Measurements from ENCODE around the gene CX3CR1.

CX3CR1 gene

DNA sequence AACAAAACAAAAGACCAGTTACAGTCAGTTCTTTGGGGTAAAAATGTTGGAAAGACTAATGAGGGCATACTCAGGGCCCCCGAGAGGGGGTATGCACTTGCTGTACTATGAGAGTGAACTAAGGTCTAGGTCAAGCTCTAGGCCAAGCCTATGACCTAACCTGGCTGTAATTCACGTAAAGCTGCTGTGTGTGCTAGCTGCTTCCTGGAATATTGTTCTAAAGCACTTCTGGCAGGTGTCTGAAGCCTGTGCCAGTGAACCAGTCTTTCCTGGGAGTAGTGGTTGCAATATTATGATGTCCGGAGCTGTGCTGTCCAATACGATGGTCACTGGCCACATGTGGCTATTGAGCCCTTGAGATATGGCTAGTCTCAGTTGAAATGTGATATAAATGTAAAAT, 13.1 kb upstream of the CX3CR1 start:
- no peak for DNase-seq (ENCODE audit: low spot score)

DNA sequence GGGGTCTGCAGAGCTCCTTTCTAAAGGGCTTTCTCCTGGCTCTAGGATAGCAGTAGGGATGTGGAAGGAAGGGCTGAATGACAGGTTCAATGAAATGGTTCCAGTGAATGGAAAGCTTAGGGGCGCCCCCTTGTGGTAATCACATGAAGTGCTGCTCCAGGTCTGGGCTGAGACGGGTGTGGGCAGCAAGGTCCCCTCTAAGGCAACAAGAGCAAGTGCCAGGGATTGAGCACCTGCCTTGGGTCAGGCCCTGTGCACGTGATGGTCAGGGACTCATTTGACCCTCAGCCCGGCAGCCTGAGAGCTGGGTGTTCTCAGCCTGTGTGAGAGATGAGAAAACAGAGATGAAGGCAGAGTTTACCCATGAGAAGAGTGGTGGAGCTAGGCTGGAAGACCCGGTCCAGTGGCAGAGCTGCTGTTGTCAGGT, 12.1 kb upstream of the CX3CR1 start:
- peak; percentile 80 for DNase-seq (ENCODE audit: low spot score)

DNA sequence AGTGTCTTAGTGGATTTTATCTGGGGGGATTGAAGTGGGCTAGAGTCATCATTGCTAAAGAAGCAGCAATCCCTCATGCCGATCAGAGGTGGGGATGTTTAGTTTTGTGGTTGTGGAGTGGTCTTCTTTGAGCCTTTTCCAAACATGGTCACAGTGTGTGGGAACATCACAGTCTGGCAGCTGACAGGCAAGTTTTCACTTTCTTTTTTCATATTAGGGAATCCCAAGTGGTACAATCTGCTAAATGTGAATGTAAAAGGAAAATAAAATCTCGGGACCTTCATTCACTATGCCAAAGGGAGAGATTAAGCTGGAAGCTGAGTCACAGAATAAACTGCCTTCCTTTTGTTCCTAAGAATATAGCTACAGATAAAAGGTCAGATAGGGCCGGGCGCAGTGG, 10.4 kb upstream of the CX3CR1 start:
- DNase-seq (ENCODE audit: low spot score), result no peak

DNA sequence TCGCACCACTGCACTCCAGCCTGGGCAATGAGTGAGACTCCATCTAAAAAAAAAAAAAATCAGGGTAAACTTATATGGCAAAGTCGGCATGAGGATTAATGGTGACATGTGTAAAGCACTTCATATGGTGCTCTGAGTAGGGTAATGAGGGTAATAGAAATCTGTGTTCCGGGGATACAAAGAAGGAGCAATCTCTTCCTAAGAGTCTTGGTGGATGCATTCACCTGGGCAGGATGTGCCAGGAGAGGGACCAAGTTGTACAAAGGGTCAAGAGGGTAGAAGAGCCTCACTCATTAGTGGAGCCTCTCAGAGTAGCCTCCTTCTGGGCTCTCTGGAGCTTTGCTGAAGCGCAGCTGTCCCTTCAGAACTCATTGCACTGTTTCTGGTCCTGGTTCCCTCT, 9.3 kb upstream of the CX3CR1 start:
- DNase-seq (ENCODE audit: low spot score), result no peak

DNA sequence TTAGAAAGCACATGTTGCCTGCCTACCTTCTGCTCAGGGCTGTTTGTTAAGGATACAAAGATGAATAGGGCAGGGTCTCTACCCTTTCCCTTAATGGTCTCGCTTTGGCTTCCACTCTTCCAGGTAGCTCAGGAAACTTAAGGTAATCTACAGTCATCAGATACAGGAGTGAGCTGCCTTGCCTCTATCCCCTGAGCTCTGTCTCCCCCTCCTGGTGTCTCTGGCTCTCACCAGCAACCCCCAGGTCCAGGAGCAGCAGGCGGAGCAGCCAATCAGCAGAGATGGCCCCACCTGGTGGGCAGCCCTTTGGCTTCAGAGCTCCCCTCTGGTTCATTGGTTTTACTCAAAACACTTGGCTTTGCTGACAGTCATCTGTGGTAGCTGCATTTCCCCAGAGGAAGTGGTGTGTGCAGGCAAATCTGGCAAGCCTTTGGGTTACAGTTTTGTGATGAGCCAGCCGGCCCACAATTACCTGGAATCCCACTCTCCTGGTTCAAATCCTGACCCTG, 8.5 kb upstream of the CX3CR1 start:
- peak; percentile 90 for DNase-seq (ENCODE audit: low spot score)

DNA sequence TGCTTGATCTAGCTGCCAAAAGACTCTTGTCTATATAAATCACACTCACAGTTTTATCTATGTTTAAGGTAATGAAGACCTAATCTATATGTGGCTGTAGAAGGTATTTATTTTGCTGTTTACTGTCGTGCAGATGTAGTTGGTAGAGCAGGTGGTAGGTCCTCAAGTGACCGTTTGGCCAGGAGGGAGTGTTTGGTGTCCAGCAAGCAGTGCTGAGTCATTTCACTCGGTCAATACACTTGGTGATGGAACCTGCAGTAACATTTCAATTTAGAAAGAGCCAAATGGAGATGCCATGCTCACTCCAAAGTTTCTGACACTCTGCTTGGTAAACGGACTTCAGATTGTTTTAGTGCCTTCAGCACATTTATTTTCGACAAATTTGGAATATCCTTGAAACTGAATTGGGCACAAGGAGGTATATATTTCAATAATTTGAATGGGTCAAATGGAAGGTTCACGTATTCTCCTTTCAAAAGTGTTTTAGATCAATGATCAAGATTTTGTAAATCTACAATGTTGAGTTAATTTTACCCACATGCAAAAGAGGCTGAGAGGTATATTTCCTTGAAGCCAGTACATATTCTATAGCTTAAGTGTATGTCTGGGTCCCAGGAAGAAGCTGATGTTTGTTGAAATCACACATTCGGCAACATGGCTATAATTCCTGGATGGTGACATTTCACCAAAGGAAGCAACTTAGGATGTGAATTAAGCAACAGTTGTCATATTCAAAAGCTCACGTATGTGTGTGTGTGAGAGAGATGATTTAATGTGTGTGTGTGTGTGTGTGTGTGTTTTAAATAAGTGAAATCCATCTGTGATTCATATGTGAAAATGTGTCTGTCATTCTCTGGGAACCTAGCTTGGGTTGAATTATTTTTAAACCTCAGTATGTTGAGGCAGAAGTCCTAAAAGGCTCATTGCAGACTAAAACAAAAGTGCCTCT, 7.7 kb upstream of the CX3CR1 start:
- DNase-seq (ENCODE audit: low spot score), result no peak

DNA sequence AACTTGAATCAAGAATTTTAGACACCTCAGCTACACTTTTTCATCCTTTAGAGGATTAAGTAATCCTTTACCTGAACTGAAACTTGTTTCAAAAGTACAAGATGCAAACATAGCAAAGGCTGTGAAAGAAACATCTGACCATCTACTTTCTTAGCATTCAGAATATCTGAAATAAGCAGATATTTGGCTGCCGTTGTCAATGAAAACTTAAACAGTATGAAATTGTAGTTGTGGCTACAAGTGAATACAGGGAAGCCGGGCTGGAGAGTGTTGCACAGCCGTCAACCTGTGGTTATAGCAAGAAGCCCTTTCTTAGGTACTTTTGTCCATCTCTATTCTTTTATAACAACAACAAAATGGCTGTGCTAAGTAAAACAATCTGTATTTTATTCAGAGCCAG, 6.9 kb upstream of the CX3CR1 start:
- DNase-seq (ENCODE audit: low spot score), result no peak

DNA sequence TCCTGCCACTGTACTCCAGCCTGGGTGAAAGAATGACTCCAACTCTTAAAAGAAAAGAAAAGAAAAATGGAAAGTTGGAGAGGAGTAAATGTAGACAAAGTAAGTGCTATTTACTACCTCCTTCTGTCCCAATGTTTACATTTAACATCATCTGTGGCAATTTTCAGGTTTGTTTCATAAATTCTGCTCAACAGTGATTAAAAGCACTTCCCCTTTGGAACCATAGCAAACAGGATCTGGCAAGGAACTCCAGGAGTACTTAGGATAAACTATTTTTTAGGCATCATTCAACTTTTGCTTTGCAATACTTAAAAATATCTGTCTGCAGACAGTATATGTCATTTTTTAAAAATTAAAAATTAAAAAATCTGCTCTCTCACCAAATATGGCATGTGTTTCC, 5.5 kb upstream of the CX3CR1 start:
- no peak for DNase-seq (ENCODE audit: low spot score)

DNA sequence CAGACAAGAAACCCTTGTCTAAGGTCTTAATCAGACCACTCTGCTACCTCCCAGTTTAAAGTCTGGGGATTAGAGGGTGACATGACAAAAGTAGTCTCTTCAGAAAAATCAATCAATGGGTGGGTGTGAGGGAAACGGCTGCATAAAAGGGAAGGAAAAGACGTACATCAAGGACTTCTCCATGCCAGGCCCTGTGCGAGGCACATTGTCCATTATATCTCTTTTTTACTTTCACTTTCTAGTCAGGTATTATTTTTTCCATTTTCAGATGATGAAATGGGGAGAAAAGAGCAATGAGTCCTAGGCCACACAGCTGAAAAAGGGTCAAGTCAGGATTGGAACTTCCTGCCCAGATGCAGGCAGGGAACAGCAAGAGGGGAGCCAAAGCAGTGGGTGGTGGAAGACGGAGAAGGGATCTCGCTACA, 4.6 kb upstream of the CX3CR1 start:
- DNase-seq (ENCODE audit: low spot score), result no peak

DNA sequence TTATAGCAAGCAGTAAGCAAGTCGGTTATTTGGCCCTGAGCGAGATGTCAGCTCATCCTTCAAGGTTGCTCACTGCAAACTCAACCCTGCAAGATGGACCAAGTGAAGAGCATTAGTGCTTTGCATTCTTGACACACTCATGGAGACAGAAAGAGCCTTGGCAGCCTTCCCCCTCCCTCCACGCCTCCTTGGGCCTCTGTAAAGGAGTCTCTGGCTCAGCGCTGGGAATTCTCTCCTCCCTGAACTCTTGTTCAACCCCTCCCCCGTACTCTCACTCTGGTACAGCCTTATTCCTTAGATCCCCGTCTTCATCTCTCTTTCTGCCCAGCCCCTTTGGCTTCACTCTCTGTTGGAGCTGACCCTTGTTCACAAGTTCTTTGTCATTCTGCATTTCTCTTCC, 2.2 kb upstream of the CX3CR1 start:
- DNase-seq (ENCODE audit: low spot score), result no peak

DNA sequence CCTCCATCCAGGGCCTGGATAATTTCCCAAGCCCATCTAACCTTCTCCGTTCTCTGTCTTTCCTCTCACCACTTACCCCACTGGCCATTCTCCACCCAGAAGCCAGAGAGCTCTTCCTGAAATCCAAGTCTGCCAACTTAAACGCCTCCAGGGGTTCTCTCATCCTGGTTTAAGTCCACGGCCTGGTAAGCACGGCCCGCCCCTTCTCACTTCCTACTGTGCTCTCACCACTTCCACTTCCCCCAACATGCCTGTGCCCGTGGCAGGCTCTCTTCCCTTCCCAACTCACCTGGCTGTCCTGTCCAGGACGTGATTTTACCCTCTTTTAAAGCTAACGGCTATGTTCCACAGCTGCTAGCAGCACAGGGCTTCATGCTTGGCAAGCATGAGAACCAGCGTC, 1.7 kb upstream of the CX3CR1 start:
- no peak for DNase-seq (ENCODE audit: low spot score)

DNA sequence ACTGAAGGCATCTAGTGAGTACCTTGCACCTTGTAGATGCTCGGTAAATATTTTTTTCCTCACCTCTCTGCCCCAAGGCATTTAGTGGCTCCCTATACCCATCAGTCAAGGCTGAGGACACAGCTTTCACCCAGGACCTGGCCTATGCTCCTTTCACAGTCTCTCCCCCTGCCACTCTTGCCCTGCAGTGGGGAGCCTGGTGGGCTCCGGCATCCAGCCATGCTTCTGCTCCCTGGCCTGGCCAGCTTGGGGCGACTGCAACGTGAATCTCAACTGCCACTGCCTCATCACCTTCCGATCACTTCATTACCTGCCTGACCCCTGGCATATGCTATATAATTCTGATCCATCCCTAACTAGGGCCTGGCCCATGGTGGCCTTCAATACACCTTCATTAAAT, 735 bp upstream of the CX3CR1 start:
- no peak for DNase-seq (ENCODE audit: low spot score)

DNA sequence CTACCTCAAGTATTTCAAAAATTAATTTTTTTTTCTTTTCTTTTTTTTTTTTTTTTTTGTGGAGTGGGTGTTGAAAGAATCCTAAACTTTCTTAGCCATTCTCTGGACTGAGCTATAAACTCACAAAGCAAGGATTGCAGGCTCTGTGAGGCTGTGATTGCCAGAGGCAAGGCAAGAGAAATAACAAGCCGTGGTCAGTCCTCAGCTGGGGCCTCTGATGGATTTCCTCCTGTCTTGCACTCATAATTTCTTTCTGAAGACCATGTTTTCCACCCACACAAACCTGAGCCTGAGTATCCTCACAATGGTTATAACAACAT, 1.3 kb downstream of the CX3CR1 start:
- no peak for DNase-seq (ENCODE audit: low spot score)

DNA sequence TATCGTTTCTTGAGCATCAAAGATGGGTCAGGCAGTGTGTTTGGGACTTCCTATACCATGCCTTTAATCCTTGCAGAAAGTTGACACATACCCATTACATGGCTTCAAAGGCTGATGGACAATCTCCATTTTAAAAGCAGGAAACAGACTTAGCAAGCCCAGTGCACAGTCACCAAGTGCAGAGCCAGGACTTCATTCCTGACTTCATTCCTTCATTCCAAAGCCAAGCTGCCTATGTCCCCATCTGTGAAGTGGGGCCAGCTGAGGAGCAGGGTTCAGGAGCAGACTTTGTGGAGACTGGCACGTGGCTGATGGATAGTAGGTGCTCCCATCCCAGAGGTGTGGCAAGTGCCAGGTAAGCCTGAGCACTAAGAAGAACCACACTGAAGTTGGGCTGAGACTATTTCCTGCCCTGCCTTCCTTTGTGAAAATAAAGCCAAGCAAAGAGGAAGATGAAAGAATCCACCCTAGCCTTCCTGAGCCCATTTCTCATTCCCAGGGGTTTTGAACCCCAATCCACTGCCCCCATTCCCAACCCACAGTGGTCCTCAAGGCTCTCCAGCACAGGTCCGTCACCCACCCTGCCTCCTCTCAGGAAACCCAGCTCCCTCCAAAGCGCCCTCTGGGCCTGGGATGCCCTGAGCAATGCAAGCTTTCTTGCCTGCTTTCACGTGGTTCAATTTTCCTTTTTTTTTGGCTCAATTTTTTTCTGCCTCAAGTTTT, 1.8 kb downstream of the CX3CR1 start:
- no peak for DNase-seq (ENCODE audit: low spot score)

DNA sequence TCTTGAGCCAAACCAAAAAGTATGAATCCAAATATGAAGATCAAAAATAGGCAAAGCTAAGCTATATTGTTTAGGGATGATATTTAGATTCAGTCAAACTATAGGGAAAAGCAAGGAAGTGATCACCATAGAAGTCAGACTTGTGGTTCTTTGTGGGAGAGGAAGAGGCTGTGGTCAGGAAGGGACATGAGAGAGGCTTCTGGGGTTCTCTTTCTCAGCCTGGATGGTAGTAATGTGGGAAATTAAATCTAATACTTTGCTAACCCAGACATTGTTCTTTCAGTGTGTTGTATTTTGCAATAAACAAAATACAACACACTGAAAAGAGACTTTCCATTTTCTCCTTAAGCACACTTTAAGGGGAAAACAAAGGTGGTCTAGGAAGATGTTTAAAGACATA, 3.1 kb downstream of the CX3CR1 start:
- no peak for DNase-seq (ENCODE audit: low spot score)

DNA sequence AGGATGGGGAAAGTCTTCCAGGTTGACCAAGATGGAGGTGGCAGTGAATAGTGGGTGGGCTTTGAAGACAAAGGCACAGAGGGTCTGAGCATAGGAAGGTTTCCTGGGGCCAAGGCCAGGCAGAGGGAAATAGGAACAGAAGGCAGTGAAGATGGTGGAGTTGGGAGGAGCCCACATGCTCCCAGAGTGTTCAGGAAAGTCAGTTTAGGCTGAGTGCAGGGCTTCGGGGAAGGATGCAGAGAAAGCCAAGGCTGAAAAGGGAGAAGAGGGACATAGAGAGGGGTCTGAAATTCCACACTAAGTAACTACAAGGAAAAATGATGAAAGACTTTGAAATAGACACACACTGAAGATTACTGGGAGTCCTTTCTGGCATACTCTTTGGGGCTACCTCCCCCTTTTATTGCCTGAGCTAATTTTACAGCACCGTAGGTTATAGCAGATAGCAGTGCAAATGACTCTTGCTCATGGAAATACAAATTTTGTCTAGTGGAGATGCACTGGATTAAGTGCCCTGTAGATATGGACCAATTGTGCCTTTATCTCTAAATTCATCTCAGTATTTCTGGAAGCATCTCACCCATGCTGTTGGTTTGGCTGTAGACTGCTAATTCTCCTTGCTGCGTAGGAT, 3.8 kb downstream of the CX3CR1 start:
- DNase-seq (ENCODE audit: low spot score), result no peak

DNA sequence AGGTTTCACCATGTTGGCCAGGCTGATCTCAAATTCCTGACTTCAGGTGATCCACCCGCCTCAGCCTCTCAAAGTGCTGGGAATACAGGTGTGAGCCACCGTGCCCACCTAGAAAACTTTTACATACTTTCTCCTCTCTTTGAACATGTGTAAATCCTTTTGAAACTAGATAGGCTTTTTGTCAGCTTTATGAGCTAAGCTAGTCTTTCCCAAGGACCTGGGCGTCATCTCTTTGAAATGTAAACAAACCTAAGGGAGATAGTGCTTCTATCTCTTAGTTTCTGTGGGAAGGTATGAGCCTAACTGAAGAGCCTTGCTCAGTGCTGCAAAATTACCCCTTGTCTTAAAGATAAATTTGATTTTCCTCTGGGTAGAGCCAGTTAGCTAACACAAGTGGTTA, 4.8 kb downstream of the CX3CR1 start:
- no peak for DNase-seq (ENCODE audit: low spot score)

DNA sequence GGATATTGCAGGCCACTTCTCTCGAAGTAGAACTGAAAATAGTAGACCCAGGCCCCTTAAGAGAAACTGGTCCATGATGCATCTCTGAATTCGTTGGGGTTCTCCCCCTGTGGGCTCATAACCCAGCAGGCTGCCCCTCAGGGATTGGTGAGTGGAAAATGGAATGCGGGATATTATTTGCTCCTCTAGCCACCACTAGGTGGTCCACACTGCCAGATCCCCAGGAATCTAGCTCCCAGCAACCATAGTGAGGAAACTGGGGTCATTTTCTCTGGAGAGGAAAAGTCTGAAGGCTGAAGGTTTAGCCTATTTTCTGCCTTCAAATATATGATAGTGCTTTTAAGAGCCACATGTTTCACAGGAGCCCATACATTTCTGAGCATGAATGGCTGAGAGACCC, 6.7 kb downstream of the CX3CR1 start:
- no peak for DNase-seq (ENCODE audit: low spot score)

DNA sequence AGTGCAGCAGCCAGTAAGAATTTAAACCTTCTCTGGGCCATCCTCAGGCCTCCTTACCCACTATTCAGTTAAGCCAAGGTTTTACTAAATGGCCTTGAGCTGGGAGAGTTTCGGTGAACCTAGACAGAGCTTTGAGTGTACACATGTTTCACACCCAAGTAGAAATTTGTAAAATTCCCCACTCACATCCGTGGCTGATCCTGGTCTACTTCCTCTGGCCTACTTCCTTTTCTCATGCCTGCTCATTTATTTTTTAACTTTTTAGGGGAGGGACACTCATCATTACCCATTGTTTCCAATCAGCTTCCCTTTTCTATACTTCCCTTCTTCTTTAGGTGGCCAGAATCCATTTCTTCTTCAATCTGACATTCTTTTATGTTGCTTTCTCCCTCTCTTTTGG, 7.6 kb downstream of the CX3CR1 start:
- DNase-seq (ENCODE audit: low spot score), result no peak

DNA sequence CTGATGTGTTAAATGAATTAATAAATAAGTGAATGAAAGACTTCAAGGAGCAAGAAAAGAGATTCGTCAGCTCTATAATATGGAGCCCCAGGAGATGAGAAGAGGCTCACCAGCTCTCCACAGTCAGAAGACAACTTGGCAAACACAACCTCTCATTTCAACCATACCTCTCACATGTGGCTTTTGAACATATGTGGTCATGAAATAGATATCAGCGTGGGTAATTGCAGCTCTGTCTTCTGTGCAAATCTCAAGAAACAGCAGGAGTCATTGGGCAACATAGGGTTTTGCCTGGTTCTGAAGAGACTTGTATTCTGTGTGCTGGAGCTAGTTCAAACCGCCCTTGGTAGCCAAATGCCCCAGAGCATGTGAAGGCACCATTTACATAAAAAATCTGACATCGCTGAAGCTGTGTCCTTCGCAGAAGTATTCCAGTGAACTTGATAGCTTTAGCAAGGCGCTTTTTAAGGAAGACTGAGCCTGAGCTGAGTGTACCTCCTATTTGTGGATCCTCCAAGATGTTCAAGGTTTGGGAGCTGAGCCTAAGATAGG, 8.4 kb downstream of the CX3CR1 start:
- DNase-seq (ENCODE audit: low spot score), result no peak

DNA sequence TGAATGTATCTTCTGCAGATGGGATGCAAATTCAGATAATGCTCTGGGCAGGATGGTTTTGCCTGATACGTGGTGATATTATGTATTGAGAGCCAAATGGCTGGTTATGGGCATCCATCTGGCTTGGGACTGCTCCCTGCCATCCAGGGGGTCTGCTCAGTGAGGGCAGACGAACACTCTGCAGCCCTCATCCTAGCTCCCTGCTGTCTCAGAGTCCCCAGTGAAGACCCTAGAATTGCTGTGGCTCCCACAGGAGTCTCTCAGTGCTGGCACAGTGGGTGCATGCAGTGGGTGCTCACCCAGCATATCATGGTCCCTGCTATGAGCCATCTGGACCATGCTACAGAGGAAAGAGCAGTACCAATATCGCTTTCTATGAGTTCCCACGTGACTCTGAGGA, 10.3 kb downstream of the CX3CR1 start:
- DNase-seq (ENCODE audit: low spot score), result no peak

DNA sequence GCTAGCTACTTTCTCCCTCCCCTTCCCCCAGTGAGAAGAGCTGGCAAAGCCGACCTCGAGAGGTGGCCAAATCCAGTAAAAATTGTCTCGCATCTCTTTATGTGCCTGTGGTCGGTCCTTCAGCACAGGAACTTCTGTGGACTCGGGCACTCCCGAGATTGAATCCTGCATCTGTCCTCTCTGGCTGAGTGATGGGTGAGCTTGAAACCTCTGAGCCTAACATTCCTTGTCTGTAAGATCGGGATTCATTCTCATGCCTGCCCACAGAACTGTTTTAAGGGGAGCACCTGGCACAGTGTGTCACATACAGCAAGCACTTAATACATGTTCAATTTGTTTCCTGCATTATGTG, 11.3 kb downstream of the CX3CR1 start:
- no peak for DNase-seq (ENCODE audit: low spot score)
